ENCODE results near the gene PDX1.

PDX1 gene

DNA sequence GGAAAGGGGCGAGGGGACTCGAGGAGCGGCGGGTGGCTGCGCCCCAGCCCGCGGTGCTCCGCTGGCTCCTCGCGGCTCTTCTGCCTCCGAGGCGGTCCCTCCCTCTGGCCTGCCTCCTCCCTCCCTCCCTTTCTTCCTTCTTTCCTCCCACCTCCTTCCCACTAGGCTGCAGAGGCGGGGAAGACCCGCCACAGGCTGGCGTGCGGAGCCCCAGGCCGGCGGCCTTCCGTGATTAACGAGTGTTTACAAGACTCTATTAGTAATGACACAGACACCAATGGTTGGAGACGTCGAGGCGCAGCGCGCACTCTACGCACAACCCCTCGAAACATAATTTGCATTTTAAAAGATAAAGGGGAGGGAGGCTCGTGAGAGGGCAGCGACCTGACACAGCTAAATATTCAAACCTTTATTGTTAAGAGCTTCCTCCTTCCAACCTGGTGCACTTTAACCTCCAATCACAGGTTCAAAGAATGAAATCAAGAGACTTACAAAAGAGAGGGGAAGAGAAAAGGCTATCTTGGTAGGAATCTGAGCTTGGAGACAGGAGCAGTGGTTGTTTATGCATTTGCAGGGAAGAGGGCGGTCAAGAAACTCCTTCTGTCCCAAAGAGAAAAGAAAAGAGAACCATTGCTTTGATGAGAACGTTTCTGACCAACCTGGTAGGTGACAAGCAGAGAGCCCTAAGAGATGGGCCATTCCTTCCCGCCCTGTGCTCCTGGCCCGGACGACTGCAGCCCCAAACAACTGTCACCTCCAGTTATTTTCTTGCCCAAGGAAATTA lies 49.5 kb downstream of the PDX1 start, which contains the start of gene CDX2:
Gene CDX2 (minus strand): TSS at position 234 of the 784 bp plus-strand sequence. CDS start 309 bp downstream, outside the sequence.
- TF ChIP-seq POLR2AphosphoS5 (IDR thresholded peaks at IDR 0.05; ENCODE audit: low read depth, low read length) (no peak), POU2F2 (IDR thresholded peaks at IDR 0.05; ENCODE audit: low read depth, low read length) (no peak), POLR2A (IDR thresholded peaks at IDR 0.05; ENCODE audit: low read depth, low read length) (no peak), PAX5 (IDR thresholded peaks at IDR 0.05; ENCODE audit: insufficient read depth, low read length, severe bottlenecking) (no peak), SPI1 (IDR thresholded peaks at IDR 0.05; ENCODE audit: low read depth, low read length) (no peak), TAF1 (IDR thresholded peaks at IDR 0.05; ENCODE audit: low read depth, low read length) (no peak)
- FAIRE-seq (no peak), DNase-seq (ENCODE audit: insufficient read length, low spot score) (no peak)

DNA sequence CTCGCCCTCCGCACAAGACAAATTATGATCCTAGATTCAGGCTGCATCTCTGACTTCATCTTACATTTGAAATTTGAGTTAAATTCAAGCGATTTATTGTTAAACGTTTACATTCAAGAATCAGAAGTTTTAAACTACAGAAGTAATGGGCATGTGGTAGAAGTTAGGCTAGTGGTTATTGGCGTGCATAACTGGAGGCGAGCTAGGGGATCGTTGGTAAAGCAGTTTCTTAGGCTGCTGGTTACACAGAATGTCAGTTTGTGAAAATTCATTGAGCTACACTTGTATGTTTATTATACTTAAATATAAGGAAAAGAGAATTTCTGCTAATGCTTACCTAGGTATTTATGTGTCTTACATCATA lies 50.0 kb downstream of the PDX1 start:
- FAIRE-seq (no peak), DNase-seq (ENCODE audit: insufficient read length, low spot score) (no peak)
- TF ChIP-seq PAX5 (IDR thresholded peaks at IDR 0.05; ENCODE audit: insufficient read depth, low read length, severe bottlenecking) (no peak), POLR2AphosphoS5 (IDR thresholded peaks at IDR 0.05; ENCODE audit: low read depth, low read length) (no peak), POU2F2 (IDR thresholded peaks at IDR 0.05; ENCODE audit: low read depth, low read length) (no peak), TAF1 (IDR thresholded peaks at IDR 0.05; ENCODE audit: low read depth, low read length) (no peak), SPI1 (IDR thresholded peaks at IDR 0.05; ENCODE audit: low read depth, low read length) (no peak), POLR2A (IDR thresholded peaks at IDR 0.05; ENCODE audit: low read depth, low read length) (no peak)

DNA sequence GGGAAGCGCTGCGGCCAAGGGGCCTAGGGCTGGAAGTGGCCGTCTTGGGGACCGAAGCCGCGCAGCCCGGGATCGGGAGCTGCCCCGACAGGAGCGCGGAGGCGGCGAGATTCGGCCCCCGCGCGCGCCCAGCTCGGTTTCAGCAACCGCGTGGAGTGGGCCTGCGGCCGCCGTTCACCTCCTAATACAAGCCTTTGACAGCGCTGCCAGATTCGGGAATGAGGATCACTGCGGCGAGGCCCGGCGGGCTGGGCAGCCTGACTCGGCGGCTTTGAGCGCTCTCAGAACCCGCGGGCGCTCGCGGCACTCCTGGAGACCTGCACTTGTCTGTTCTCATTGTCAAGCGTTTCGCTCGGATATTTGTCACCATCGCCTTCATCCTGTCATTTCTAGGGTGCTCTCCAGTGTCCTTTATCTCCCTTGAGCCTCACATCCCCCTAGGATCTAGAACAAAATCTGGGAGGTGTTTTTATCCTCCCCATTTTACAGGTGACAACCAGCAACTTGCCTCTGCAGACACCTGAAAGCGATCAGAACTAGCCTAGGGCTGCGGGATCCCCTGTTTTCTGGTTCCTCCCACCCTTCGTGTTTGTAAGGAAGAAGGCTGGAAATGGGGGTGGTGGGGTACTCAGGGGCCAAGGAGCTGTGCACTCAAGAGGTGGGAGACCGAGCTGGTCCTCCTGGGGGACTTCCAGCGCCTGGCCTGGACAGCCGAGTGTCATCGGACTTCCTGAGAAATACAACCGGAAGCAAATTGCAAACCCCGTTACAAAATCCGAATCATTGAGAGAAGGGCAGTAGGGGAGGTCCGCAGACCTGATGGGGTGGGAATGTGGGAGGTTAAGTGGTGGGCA lies 50.8 kb downstream of the PDX1 start:
- no peak for TF ChIP-seq POU2F2 (IDR thresholded peaks at IDR 0.05; ENCODE audit: low read depth, low read length)
- no peak for TF ChIP-seq TAF1 (IDR thresholded peaks at IDR 0.05; ENCODE audit: low read depth, low read length)
- no peak for TF ChIP-seq POLR2AphosphoS5 (IDR thresholded peaks at IDR 0.05; ENCODE audit: low read depth, low read length)
- TF ChIP-seq POLR2A (IDR thresholded peaks at IDR 0.05; ENCODE audit: low read depth, low read length): no peak
- no peak for TF ChIP-seq SPI1 (IDR thresholded peaks at IDR 0.05; ENCODE audit: low read depth, low read length)
- TF ChIP-seq PAX5 (IDR thresholded peaks at IDR 0.05; ENCODE audit: insufficient read depth, low read length, severe bottlenecking): no peak
- FAIRE-seq (no peak), DNase-seq (ENCODE audit: insufficient read length, low spot score) (no peak)

DNA sequence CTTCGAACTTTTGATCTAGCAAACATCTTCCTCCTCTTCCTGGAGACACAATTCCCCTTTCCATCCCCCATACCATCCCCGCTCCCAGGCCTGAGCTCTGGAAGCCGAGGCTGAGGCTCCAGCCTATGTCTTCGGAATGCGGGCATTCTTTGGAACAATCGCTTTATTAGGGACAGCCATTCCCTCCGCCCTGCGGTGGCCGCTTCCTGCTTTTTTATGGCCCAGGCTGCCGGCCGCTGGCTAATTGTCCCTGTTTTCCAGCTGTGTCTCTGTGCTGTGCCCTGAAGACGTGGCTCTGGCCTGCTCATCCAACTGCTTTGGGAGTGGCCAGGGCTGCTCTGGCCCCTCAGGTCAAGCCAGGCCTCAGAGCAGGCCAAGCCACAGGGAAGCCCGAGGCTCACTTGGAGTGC lies 51.4 kb downstream of the PDX1 start:
- FAIRE-seq: no peak
- DNase-seq (ENCODE audit: insufficient read length, low spot score): no peak

DNA sequence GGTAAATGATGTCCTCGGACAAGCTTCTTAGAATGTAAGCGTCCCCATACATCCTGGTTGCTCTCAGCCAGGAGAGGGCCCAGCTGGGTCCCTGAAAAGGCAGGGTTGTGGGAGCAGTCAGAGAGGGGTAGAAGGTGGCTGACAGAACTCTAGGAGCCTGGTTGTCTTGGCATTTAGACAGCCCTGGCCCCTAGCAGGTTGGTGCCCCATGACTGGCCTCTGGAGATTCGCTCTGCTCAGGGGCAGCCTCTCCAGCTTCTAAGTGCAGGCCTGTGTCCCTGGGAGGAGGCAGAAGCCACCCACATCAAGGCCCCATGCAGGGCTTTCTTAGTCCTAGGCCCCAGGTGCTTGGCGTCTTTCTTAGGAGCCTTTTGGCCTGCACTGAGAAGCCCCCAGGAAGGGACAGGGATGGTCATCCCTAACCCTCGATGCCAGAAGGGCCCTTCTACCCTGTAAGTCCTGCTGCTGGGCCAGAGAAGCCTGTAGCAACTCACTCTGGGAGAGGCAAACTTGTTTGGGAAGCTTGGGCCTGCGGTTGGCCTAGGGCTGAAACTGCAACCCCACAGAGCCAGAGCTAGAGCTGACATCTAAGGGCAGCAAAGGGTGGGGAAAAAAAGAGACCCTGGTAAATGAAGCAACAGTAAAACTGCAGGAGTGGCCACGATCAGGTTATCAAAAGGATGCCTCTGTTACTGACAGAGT lies 52.1 kb downstream of the PDX1 start:
- TF ChIP-seq POLR2A (IDR thresholded peaks at IDR 0.05; ENCODE audit: low read depth, low read length) (no peak), POLR2AphosphoS5 (IDR thresholded peaks at IDR 0.05; ENCODE audit: low read depth, low read length) (no peak), POU2F2 (IDR thresholded peaks at IDR 0.05; ENCODE audit: low read depth, low read length) (no peak), TAF1 (IDR thresholded peaks at IDR 0.05; ENCODE audit: low read depth, low read length) (no peak), SPI1 (IDR thresholded peaks at IDR 0.05; ENCODE audit: low read depth, low read length) (no peak), PAX5 (IDR thresholded peaks at IDR 0.05; ENCODE audit: insufficient read depth, low read length, severe bottlenecking) (no peak)
- FAIRE-seq (no peak), DNase-seq (ENCODE audit: insufficient read length, low spot score) (no peak)

More for the DNA sequence above, 51.4 kb downstream of the PDX1 start:
- TF ChIP-seq SPI1 (IDR thresholded peaks at IDR 0.05; ENCODE audit: low read depth, low read length) (no peak), POLR2A (IDR thresholded peaks at IDR 0.05; ENCODE audit: low read depth, low read length) (no peak), TAF1 (IDR thresholded peaks at IDR 0.05; ENCODE audit: low read depth, low read length) (no peak), POLR2AphosphoS5 (IDR thresholded peaks at IDR 0.05; ENCODE audit: low read depth, low read length) (no peak), PAX5 (IDR thresholded peaks at IDR 0.05; ENCODE audit: insufficient read depth, low read length, severe bottlenecking) (no peak), POU2F2 (IDR thresholded peaks at IDR 0.05; ENCODE audit: low read depth, low read length) (no peak)

DNA sequence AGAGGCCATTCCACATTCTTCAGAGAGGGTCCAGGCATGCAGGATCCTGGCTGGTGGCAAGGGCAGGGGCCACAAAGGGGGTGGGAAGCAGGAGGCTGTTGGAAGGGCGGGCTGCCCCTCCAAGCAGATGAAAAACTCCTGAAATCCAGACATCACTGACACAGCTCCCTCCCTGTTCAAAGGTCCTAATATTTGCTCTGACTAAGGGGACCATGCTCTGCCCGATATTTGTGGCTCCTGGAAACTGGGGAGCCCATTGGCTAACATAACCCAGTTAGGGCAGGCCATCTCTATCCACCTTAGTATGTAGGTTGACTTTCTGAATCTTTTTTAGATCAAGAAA lies 52.6 kb downstream of the PDX1 start:
- FAIRE-seq (no peak), DNase-seq (ENCODE audit: insufficient read length, low spot score) (no peak)
- TF ChIP-seq PAX5 (IDR thresholded peaks at IDR 0.05; ENCODE audit: insufficient read depth, low read length, severe bottlenecking): no peak
- no peak for TF ChIP-seq POLR2AphosphoS5 (IDR thresholded peaks at IDR 0.05; ENCODE audit: low read depth, low read length)
- TF ChIP-seq SPI1 (IDR thresholded peaks at IDR 0.05; ENCODE audit: low read depth, low read length): no peak
- TF ChIP-seq POU2F2 (IDR thresholded peaks at IDR 0.05; ENCODE audit: low read depth, low read length): no peak
- no peak for TF ChIP-seq TAF1 (IDR thresholded peaks at IDR 0.05; ENCODE audit: low read depth, low read length)
- TF ChIP-seq POLR2A (IDR thresholded peaks at IDR 0.05; ENCODE audit: low read depth, low read length): no peak

DNA sequence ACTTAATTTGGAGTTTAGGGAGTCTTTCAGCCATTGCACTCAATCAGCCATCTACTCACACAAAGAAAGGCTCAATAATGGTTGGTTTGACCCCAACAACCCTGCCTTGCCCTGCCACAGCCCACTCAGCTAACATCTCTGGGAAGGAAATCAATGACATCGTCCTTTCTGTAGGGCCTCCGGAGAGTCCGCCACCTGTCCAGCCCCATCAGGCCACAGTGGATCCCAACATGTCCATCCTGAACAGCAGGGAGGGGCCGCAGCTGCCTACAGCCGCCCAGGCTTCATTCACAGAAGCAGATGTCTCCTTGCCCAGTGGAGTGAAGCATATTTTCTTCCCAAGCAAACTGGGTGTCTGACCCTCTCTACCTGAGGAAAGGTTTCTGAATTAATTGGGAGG lies 53.5 kb downstream of the PDX1 start:
- FAIRE-seq: no peak
- TF ChIP-seq SPI1 (IDR thresholded peaks at IDR 0.05; ENCODE audit: low read depth, low read length): no peak
- TF ChIP-seq POLR2AphosphoS5 (IDR thresholded peaks at IDR 0.05; ENCODE audit: low read depth, low read length): no peak
- TF ChIP-seq TAF1 (IDR thresholded peaks at IDR 0.05; ENCODE audit: low read depth, low read length): no peak
- TF ChIP-seq POU2F2 (IDR thresholded peaks at IDR 0.05; ENCODE audit: low read depth, low read length): no peak
- no peak for TF ChIP-seq POLR2A (IDR thresholded peaks at IDR 0.05; ENCODE audit: low read depth, low read length)
- TF ChIP-seq PAX5 (IDR thresholded peaks at IDR 0.05; ENCODE audit: insufficient read depth, low read length, severe bottlenecking): no peak
- no peak for DNase-seq (ENCODE audit: insufficient read length, low spot score)

DNA sequence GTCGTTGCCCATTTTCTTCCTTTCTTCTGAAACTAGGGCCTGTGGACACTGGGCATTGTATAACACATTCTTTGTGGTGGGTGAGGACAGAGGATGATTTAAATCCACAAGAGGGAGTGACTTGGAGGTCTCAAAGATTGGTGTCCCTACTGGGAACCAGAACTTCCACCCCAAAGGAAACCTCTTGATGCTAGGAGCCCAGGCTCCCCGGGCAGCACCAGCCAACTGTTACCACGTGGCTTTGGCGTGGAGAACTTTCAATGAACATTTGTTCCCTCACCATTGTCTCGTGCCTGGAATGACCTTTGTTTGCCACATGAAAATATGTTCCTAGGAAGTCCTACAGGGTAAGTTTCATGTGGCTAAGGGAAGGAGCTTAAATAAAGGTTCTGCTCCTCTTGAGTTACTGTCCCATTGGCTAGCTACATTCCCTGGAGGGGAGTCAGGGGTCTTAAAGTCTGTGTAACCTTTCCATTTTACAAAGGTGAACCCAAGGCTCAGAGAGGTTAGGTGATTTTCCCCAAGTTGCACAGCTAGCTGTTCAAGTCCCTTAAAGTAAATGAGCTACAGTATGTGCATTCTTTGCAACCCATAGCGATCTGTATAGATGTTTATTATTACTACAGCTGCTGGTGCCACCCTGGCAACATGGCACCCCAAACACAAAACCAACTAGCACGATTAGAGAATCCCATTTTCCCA lies 54.3 kb downstream of the PDX1 start:
- FAIRE-seq (no peak), DNase-seq (ENCODE audit: insufficient read length, low spot score) (no peak)
- TF ChIP-seq POLR2A (IDR thresholded peaks at IDR 0.05; ENCODE audit: low read depth, low read length) (no peak), POU2F2 (IDR thresholded peaks at IDR 0.05; ENCODE audit: low read depth, low read length) (no peak), POLR2AphosphoS5 (IDR thresholded peaks at IDR 0.05; ENCODE audit: low read depth, low read length) (no peak), PAX5 (IDR thresholded peaks at IDR 0.05; ENCODE audit: insufficient read depth, low read length, severe bottlenecking) (no peak), TAF1 (IDR thresholded peaks at IDR 0.05; ENCODE audit: low read depth, low read length) (no peak), SPI1 (IDR thresholded peaks at IDR 0.05; ENCODE audit: low read depth, low read length) (no peak)
